EH (cell line): ENCODE measurements around the gene MTHFD2.

Source experiments
- DNase-seq: peaks from one replicate; pipeline ENCODE4 v3.0.0-alpha.2; 2015; ENCODE audit warnings: low read depth

Gene MTHFD2

GRCh38 chr2:74267068-74267467, 68.7 kb downstream of the MTHFD2 start:
- DNase-seq = no peak
